ENCODE results near the gene MAS1L. TPM values are rescaled to one million over a fixed set of nuclear protein-coding genes. Genes with fewer than 3 reads are reported as not detected.

MAS1L gene
- total RNA-seq, 1 experiment from 2014 or later, result not detected

- Histone ChIP-seq H4K20me1 (ENCODE audit: insufficient read depth, low read depth, low read length) (no peaks in the 10 kb centered on the region), H3K36me3 (ENCODE audit: insufficient read depth, low read length) (no peaks in the 10 kb centered on the region), H3K9ac (ENCODE audit: low read length) (no peak overlapping the region), H3K27me3 (ENCODE audit: low read length) (no peaks in the 10 kb centered on the region), H3K9me3 (ENCODE audit: low read length) (no peaks in the 10 kb centered on the region), H3K4me1 (ENCODE audit: low read length) (no peaks in the 10 kb centered on the region), H3K27ac (ENCODE audit: low read length) (no peak overlapping the region), H3K79me2 (ENCODE audit: low read length) (no peaks in the 10 kb centered on the region), H3K9me2 (replicated peaks; ENCODE audit: insufficient read depth, low read length) (no peaks in the 10 kb centered on the region), H3K4me2 (ENCODE audit: low read depth, low read length, poor library complexity, severe bottlenecking) (no peak overlapping the region), H2AFZ (ENCODE audit: low read length) (no peak overlapping the region), H3K4me3 (ENCODE audit: low read length) (no peak overlapping the region)
- DNase-seq, result no peak
Measured at GRCh38 chr6:29506446-29507067, 18.8 kb upstream of the MAS1L start.

DNA sequence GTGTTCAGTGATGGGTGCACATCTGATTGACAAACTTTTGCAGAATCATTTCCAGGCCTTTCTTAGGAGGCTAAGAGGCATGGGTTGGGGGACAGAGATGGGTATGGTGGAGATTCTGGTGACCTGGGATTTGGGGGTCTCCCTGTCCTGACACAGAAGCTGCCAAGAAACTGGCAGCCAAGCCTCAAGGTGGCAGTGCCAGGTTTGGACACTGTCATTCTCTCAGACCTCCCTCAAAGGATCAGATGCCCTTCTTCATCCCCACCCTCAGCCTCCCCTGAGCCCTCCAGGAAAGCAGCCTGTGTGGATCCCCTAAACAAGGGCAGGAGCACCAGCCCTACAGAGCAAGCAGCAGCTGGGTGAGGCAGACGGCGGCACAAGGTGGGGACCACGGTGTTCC lies 18.1 kb upstream of the MAS1L start:
- DNase-seq, result no peak
- H3K27me3 ChIP-seq (ENCODE audit: low read length), result no peaks in the 10 kb centered on the region
- H3K4me3 ChIP-seq (ENCODE audit: low read length), result no peak overlapping the region
- no peaks in the 10 kb centered on the region for H3K36me3 ChIP-seq (ENCODE audit: insufficient read depth, low read length)
- no peak overlapping the region for H3K27ac ChIP-seq (ENCODE audit: low read length)
- no peaks in the 10 kb centered on the region for H3K9me2 ChIP-seq (replicated peaks; ENCODE audit: insufficient read depth, low read length)
- H3K4me2 ChIP-seq (ENCODE audit: low read depth, low read length, poor library complexity, severe bottlenecking), result no peak overlapping the region
- H3K4me1 ChIP-seq (ENCODE audit: low read length), result no peaks in the 10 kb centered on the region
- no peak overlapping the region for H3K9ac ChIP-seq (ENCODE audit: low read length)
- no peaks in the 10 kb centered on the region for H3K79me2 ChIP-seq (ENCODE audit: low read length)
- H4K20me1 ChIP-seq (ENCODE audit: insufficient read depth, low read depth, low read length), result no peaks in the 10 kb centered on the region
- H2AFZ ChIP-seq (ENCODE audit: low read length), result no peak overlapping the region
- H3K9me3 ChIP-seq (ENCODE audit: low read length), result no peaks in the 10 kb centered on the region

DNA sequence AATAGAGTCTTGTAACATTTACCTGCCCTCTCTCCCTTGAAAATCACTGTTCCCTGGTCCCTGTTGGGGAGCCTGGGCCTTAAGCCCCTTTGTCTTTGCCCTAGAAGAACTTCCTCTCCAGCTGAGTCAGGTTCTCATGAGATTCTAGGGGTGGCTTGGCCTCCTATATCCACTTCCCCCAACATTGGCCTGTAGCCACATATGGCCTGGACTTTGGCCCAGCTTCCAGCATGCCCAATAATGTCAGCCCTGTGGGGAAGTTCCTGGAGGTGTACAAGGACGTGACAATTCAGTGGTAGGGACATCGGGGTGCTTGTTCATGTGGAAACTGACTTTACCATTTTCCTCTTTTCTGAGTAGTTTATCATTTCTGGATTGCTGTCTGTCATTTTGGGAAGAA lies 17.2 kb upstream of the MAS1L start:
- H3K9me2 ChIP-seq (replicated peaks; ENCODE audit: insufficient read depth, low read length), result no peaks in the 10 kb centered on the region
- H2AFZ ChIP-seq (ENCODE audit: low read length), result no peak overlapping the region
- H3K9ac ChIP-seq (ENCODE audit: low read length), result no peak overlapping the region
- H3K36me3 ChIP-seq (ENCODE audit: insufficient read depth, low read length), result no peaks in the 10 kb centered on the region
- H3K4me3 ChIP-seq (ENCODE audit: low read length), result no peak overlapping the region
- no peaks in the 10 kb centered on the region for H4K20me1 ChIP-seq (ENCODE audit: insufficient read depth, low read depth, low read length)
- no peak overlapping the region for H3K4me2 ChIP-seq (ENCODE audit: low read depth, low read length, poor library complexity, severe bottlenecking)
- H3K4me1 ChIP-seq (ENCODE audit: low read length), result no peaks in the 10 kb centered on the region
- no peaks in the 10 kb centered on the region for H3K79me2 ChIP-seq (ENCODE audit: low read length)
- no peaks in the 10 kb centered on the region for H3K27me3 ChIP-seq (ENCODE audit: low read length)
- no peak overlapping the region for H3K27ac ChIP-seq (ENCODE audit: low read length)
- no peak for DNase-seq
- H3K9me3 ChIP-seq (ENCODE audit: low read length), result no peaks in the 10 kb centered on the region

GRCh38 chr6:29502597-29502996 lies 14.8 kb upstream of the MAS1L start:
- Histone ChIP-seq H2AFZ (ENCODE audit: low read length) (no peak overlapping the region), H3K27me3 (ENCODE audit: low read length) (no peaks in the 10 kb centered on the region), H3K4me1 (ENCODE audit: low read length) (no peaks in the 10 kb centered on the region), H3K79me2 (ENCODE audit: low read length) (no peaks in the 10 kb centered on the region), H3K9me2 (replicated peaks; ENCODE audit: insufficient read depth, low read length) (no peaks in the 10 kb centered on the region), H3K4me3 (ENCODE audit: low read length) (no peak overlapping the region), H3K9ac (ENCODE audit: low read length) (no peak overlapping the region), H3K27ac (ENCODE audit: low read length) (no peak overlapping the region), H3K36me3 (ENCODE audit: insufficient read depth, low read length) (no peaks in the 10 kb centered on the region), H3K9me3 (ENCODE audit: low read length) (no peaks in the 10 kb centered on the region), H4K20me1 (ENCODE audit: insufficient read depth, low read depth, low read length) (no peaks in the 10 kb centered on the region), H3K4me2 (ENCODE audit: low read depth, low read length, poor library complexity, severe bottlenecking) (no peak overlapping the region)
- no peak for DNase-seq

DNA sequence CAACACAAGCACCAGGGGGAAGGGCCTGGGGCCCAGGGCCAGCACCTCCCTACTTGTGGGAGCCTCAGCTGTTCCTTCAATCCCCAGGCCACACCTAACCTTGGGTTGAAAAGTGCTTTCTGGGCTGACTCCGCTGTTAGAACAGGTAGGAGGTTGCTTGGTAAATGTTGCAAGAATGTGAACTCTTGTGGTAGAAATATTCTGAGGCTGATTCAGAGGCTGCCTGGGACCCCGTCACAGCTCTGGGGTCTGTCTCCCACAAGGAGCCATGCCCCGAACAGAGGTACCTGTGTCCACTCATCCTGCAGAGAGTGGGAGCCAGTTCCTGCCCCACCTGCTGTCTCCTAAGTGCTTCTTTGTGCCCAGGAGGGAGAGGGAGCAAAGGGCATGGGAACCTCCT lies 14.4 kb upstream of the MAS1L start:
- no peak for DNase-seq

GRCh38 chr6:29501106-29501505 lies 13.3 kb upstream of the MAS1L start:
- no peak overlapping the region for H3K9ac ChIP-seq (ENCODE audit: low read length)
- no peaks in the 10 kb centered on the region for H3K36me3 ChIP-seq (ENCODE audit: insufficient read depth, low read length)
- no peak overlapping the region for H2AFZ ChIP-seq (ENCODE audit: low read length)
- no peak overlapping the region for H3K27ac ChIP-seq (ENCODE audit: low read length)
- H3K79me2 ChIP-seq (ENCODE audit: low read length), result no peaks in the 10 kb centered on the region
- no peak overlapping the region for H3K4me3 ChIP-seq (ENCODE audit: low read length)
- H3K9me2 ChIP-seq (replicated peaks; ENCODE audit: insufficient read depth, low read length), result no peaks in the 10 kb centered on the region
- no peaks in the 10 kb centered on the region for H3K9me3 ChIP-seq (ENCODE audit: low read length)
- no peak for DNase-seq
- H3K27me3 ChIP-seq (ENCODE audit: low read length), result no peaks in the 10 kb centered on the region
- no peaks in the 10 kb centered on the region for H3K4me1 ChIP-seq (ENCODE audit: low read length)
- H4K20me1 ChIP-seq (ENCODE audit: insufficient read depth, low read depth, low read length), result no peaks in the 10 kb centered on the region
- no peak overlapping the region for H3K4me2 ChIP-seq (ENCODE audit: low read depth, low read length, poor library complexity, severe bottlenecking)

More for the DNA sequence above, 14.4 kb upstream of the MAS1L start:
- Histone ChIP-seq H3K36me3 (ENCODE audit: insufficient read depth, low read length) (no peaks in the 10 kb centered on the region), H3K27ac (ENCODE audit: low read length) (no peak overlapping the region), H3K4me3 (ENCODE audit: low read length) (no peak overlapping the region), H3K4me2 (ENCODE audit: low read depth, low read length, poor library complexity, severe bottlenecking) (no peak overlapping the region), H3K4me1 (ENCODE audit: low read length) (no peaks in the 10 kb centered on the region), H3K9me2 (replicated peaks; ENCODE audit: insufficient read depth, low read length) (no peaks in the 10 kb centered on the region), H3K79me2 (ENCODE audit: low read length) (no peaks in the 10 kb centered on the region), H2AFZ (ENCODE audit: low read length) (no peak overlapping the region), H3K9ac (ENCODE audit: low read length) (no peak overlapping the region), H4K20me1 (ENCODE audit: insufficient read depth, low read depth, low read length) (no peaks in the 10 kb centered on the region), H3K27me3 (ENCODE audit: low read length) (no peaks in the 10 kb centered on the region), H3K9me3 (ENCODE audit: low read length) (no peaks in the 10 kb centered on the region)

DNA sequence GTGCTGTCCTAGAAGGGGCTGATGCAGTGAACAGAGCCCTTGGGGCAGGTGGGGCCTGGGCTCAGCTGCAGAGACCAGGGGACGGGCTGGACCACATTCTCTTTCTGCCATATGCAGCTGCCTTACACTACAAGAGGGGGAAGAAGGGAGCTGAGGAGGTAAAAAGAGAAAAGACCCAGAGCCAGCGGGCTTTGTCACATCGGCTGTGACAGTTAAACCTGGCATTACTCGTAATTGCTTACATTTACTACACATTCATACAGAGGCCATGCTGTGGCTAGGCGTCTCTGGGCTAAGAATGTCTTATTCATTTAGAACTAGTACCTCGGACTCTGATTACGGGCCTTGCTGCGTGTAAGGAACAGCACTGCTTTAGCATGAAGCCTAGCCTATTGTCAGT lies 12.8 kb upstream of the MAS1L start:
- H3K36me3 ChIP-seq (ENCODE audit: insufficient read depth, low read length), result no peaks in the 10 kb centered on the region

GRCh38 chr6:29499704-29500103 lies 11.9 kb upstream of the MAS1L start:
- Histone ChIP-seq H3K9me3 (ENCODE audit: low read length) (no peaks in the 10 kb centered on the region), H3K4me3 (ENCODE audit: low read length) (no peak overlapping the region), H3K27ac (ENCODE audit: low read length) (no peak overlapping the region), H3K9me2 (replicated peaks; ENCODE audit: insufficient read depth, low read length) (no peaks in the 10 kb centered on the region), H3K79me2 (ENCODE audit: low read length) (no peaks in the 10 kb centered on the region), H3K4me2 (ENCODE audit: low read depth, low read length, poor library complexity, severe bottlenecking) (no peak overlapping the region), H4K20me1 (ENCODE audit: insufficient read depth, low read depth, low read length) (no peaks in the 10 kb centered on the region), H3K27me3 (ENCODE audit: low read length) (no peaks in the 10 kb centered on the region), H3K9ac (ENCODE audit: low read length) (no peak overlapping the region), H2AFZ (ENCODE audit: low read length) (no peak overlapping the region), H3K4me1 (ENCODE audit: low read length) (no peaks in the 10 kb centered on the region), H3K36me3 (ENCODE audit: insufficient read depth, low read length) (no peaks in the 10 kb centered on the region)
- DNase-seq, result no peak

More for the DNA sequence above, 12.8 kb upstream of the MAS1L start:
- Histone ChIP-seq H3K9me2 (replicated peaks; ENCODE audit: insufficient read depth, low read length) (no peaks in the 10 kb centered on the region), H3K27ac (ENCODE audit: low read length) (no peak overlapping the region), H3K4me2 (ENCODE audit: low read depth, low read length, poor library complexity, severe bottlenecking) (no peak overlapping the region), H3K9ac (ENCODE audit: low read length) (no peak overlapping the region), H3K27me3 (ENCODE audit: low read length) (no peaks in the 10 kb centered on the region), H3K4me1 (ENCODE audit: low read length) (no peaks in the 10 kb centered on the region), H3K79me2 (ENCODE audit: low read length) (no peaks in the 10 kb centered on the region), H3K9me3 (ENCODE audit: low read length) (no peaks in the 10 kb centered on the region), H4K20me1 (ENCODE audit: insufficient read depth, low read depth, low read length) (no peaks in the 10 kb centered on the region), H2AFZ (ENCODE audit: low read length) (no peak overlapping the region), H3K4me3 (ENCODE audit: low read length) (no peak overlapping the region)
- no peak for DNase-seq

- H3K36me3 ChIP-seq (ENCODE audit: insufficient read depth, low read length), result no peaks in the 10 kb centered on the region
- no peaks in the 10 kb centered on the region for H3K27me3 ChIP-seq (ENCODE audit: low read length)
- H3K4me2 ChIP-seq (ENCODE audit: low read depth, low read length, poor library complexity, severe bottlenecking), result no peak overlapping the region
- no peak for DNase-seq
- no peak overlapping the region for H3K9ac ChIP-seq (ENCODE audit: low read length)
- H3K9me3 ChIP-seq (ENCODE audit: low read length), result no peaks in the 10 kb centered on the region
- no peaks in the 10 kb centered on the region for H3K79me2 ChIP-seq (ENCODE audit: low read length)
- H3K9me2 ChIP-seq (replicated peaks; ENCODE audit: insufficient read depth, low read length), result no peaks in the 10 kb centered on the region
- no peaks in the 10 kb centered on the region for H4K20me1 ChIP-seq (ENCODE audit: insufficient read depth, low read depth, low read length)
- H3K4me1 ChIP-seq (ENCODE audit: low read length), result no peaks in the 10 kb centered on the region
- H2AFZ ChIP-seq (ENCODE audit: low read length), result no peak overlapping the region
- H3K4me3 ChIP-seq (ENCODE audit: low read length), result no peak overlapping the region
- no peak overlapping the region for H3K27ac ChIP-seq (ENCODE audit: low read length)
Measured at GRCh38 chr6:29496961-29497360, 9.2 kb upstream of the MAS1L start.
